HG03575 (cell line): Measurements from ENCODE around the gene ST6GALNAC3.
"Not testable (repeated sequence)": the region's sequence is repeated elsewhere in the genome, so short reads cannot be mapped to it uniquely, and the experiment has no call there.

Experiments used
- ATAC-seq: cut with Tn5 transposase; IDR thresholded peaks from one replicate; pipeline ENCODE4 v1.9.1; 2021; ENCODE audit not compliant: unreplicated experiment, insufficient number of reproducible peaks, low FRiP score; ENCODE audit errors: extremely low read depth

Gene ST6GALNAC3

DNA sequence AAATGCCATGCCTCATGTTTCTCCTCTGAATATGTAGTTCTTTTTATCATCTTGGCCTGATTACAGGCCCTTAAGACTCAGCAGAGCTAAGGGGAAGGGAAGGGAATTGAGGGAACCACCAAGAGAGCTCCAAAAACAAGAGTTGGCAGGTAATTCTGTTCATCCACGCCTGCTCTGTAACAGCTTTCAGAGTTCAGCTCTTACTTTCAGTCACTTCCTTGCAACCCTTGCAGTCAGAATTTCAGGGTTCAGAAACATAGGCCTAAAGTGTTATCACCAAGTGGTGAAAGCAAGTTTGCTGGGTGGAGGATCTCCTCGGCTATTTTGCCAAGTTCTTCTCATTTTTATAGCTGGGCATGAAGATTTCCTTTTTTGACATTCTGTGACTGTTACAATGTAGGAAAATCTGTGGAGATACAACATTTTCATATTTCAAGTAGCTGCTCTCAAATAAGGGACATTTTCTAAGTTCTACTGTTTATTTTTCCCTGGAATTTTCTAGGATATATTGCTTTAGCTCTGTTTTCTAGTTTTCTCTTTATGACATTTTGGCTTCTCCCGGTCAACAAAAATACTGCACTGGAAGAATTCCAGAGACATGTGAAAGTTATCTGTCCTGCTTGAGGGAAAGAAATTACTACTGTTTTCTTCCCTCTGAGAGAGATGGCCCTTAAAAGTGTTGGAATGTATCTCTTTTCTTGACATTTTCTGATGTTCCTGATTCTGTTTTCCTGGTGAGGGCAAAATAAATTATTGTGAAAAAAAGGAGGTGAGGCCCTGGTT is 540.9 kb downstream of the ST6GALNAC3 start:
- ATAC-seq = no peak

DNA sequence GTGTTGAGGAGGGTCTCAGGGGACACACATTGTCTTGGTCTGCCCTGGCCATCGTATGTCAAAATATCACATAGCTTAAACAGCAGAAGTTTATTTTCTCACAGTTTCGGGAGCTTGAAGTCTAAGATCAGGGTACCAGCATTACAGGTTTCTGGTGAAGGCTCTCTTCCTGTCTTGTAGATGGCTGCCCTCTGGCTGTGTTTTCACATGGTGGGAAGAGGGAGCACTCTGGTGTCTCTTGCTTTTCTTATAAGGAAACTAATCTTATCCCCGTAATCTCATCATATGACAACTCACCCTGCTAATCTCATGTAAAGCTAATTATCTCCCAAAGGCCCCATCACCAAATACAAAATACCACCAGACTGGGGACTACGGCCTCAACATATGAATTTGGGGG is 545.8 kb downstream of the ST6GALNAC3 start:
- no peak for ATAC-seq

DNA sequence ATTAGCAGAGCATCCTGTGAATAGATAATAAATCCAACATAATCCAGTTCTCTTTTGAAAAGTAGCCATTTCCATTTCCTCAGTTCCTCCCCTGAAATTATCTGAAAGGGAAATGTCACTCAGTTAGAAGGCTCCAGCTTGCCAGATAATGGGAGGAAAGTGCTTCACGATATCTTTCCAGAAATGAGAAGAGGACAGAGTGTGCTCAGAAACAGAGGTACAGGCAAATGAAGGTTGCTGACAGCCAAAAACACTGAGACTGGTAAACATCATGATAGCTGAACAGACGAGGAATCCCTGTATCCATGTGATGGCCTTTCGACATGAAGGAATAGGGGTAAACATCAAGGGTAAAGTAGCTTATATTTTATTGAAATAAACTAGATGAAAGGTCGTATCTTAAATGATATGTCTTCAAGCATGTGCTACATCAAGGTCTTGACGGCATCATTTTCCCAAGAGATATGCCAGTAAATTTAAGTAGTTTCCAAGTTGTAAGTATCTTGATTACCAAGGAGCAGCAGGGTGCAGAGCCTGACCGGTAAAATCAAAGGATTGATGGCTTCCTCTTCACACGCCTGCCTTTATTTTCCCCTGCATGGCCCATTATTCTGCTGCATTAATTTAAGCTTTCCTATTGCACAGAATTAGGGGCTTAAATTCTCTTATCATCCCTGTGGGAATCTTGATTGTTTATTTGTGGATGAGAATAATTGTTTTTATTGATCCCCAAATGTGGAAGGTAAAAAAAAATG is 548.4 kb downstream of the ST6GALNAC3 start:
- ATAC-seq = no peak

DNA sequence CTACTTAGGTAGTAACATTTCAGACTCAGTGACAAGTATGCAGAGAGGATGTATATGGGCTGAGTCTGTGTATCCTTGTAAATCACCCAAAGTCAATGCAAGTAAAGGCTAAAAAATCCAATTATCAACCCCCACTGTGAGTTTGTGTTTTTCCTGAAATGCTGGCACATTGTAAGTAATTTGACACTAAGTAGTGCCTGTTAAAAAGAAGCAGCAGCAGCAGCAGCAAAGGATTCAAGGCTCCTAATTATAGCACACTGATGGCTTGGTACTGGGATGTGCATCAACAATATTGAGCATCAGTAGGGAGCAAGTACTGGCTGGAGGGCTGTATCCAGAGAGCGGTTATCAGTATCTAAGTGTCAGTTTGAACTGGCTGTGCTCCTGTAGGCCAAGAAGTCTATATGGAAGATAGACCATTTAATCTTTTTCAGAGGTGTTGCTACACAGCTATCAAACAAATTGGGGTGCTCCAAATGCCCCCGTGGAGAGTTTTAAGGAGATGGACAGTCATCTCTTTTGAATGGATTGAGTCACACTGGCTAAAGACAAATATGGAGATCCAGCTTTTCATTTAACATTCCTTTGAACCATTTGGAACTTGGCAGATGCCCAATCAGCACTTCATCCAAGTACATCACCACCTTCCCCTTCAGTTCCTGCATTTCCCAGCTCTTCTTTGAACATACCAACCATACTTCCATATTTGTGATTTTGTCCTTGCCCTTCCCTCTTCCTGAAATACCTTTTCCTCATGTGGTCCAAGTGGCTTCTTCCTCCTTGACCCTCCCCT is 551.5 kb downstream of the ST6GALNAC3 start:
- no peak for ATAC-seq

DNA sequence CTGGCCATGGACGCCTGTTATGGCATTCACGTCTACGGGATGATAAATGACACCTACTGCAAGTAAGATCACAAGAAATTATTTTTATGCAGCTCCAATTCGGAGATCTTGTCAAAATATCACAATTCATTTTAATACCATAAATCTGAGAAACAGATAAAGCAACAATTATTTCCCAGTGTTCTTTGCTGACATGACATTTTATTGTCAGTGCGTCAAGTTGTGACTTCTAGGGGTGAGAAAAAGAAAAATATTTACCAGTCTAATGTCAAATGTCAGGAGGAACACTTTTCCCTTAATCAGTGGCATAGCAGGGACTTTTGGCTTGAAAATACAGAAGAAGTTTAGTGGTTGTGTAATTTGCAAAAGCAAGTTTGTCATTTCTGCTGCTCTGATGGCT is 553.0 kb downstream of the ST6GALNAC3 start:
- no peak for ATAC-seq

DNA sequence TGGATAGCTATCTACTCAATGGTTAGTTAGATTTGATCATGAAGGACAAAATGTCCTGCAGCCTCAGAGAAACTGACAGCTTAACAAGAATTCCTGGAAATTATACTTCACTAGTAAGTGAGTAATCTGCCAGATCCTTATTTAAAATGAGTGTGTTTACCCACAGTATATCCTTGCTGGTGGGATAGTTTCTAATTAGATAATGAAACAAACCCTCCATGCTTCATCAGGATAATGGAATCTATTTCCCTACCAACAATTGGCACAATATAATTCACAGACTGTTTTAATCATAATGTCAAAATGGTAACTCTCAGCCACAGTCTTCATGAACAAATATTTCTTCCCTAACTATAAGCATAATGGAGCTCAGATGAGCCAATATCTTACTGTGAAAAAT is 553.4 kb downstream of the ST6GALNAC3 start:
- ATAC-seq = no peak

DNA sequence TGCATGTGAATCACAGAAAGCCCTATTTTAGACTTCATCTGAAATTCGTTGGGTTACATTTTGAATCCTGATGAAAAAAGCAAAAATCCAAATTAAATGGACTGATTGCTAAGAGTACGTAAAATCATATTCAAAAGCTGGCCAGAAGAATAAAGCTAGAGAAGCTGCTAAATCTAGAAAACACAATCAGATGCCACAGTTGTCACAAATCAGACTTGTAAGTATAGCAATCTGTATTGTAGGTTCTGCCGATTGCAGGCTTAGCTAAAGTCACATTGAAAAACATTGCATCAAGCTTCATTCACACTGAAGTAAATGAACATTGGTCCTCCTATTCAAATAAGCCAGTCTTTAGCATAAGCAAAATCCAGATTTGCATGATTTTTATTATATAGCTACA is 557.6 kb downstream of the ST6GALNAC3 start:
- no peak for ATAC-seq

DNA sequence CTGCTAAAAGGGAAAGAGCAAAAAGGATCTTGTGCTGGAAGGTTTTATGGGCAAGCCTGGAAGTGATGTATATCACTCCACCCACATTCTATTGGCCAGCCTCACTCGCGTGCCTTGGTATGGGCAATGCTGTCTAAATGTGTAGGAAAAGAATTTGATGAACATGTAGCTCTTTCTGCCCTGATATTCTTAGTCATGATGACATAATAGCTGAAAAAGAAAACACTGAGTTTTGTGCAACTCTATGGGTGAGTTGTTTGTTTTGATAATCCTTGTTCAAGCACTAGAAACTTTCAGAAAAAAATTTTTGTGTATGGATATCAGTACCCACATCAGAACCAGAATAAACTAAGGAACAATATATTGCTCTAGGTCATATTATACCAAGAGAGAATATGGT is 561.2 kb downstream of the ST6GALNAC3 start:
- no peak for ATAC-seq

DNA sequence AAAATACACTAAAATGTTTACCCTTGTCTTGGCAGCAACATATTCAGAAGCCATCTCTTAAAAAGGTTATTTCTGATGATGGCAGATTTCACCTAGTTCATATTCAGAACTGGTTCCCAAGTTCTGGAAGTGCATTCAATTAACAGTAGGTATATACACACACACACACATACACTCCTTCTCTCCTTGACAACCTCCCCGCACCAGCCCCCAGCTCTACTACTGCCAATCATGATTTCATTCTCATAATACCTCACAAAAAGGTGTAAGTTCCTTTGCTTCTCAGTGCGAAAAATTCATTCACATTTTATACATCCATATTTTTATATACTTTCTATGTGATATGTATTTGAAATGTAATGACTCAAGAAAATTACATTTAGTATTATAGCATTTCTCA is 564.6 kb downstream of the ST6GALNAC3 start:
- no peak for ATAC-seq

DNA sequence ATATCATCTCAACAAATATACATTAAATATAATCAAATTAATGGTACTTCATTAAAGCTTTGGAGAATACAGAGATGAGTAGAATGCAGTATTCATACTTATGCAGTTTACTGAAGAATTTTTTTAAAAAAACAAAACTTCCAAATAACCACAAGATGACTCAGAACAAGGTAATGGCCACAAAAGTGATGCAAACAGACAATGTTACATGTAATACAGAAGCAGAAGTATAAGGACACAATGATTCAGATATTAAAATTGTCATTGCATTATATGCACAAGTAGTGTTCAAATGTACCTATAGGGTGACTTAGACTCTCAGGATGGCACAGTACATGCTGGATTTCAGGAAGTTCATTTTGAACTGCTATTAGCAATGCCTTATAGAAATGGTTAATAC is 565.5 kb downstream of the ST6GALNAC3 start:
- ATAC-seq = no peak

DNA sequence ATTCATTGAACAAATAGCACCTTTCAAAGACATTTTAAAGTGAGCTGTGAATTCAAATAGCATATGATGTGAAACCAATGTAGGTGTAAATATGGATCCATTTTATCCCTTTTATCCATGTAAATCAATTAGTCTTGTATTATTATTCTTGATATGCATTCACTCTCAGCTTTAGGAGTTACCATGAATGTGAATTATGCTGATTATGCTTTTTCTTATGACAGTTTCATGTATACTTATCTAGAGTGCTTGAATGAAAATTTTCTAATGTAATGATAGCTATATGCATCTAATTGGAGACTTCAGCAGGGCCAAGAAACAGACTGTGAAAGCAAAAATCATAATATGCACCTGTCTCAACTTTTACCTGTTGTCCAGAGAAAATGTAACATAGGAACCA is 566.2 kb downstream of the ST6GALNAC3 start:
- ATAC-seq = no peak

DNA sequence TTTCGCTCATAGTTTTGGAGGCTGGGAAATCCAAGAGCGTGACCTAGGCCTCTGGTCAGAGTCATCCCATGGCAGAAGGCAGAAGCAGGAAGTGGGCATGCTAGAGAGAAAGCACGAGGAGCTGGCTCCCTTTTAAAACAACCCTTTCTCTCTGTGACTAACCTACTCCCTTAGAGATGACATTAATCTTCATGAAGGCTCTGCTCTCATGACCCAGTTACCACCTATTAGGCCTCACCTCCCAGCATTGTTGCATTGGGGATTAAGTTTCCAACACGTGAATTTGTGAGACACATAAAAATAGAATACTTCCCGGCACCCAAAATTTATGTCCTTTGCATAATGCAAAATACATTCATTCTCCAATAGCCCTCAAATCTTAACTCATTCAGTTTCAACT is 569.6 kb downstream of the ST6GALNAC3 start:
- ATAC-seq = no peak

DNA sequence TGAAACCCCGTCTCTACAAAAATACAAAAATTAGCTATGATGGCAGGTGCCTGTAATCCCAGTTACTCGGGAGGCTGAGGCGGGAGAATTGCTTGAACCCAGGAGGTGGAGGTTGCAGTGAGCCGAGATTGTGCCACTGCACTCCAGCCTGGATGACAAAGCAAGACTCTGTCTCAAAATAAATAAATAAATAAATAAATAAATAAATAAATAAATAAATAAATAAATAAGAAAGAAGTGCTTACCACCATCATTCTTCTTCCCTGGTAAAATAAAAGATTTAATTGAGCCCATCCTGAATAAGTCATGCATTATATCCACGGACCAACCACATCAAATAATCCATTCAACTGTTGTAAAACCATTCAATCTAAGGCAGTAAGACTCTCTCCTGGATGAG is 578.3 kb downstream of the ST6GALNAC3 start:
- not testable (repeated sequence) for ATAC-seq

DNA sequence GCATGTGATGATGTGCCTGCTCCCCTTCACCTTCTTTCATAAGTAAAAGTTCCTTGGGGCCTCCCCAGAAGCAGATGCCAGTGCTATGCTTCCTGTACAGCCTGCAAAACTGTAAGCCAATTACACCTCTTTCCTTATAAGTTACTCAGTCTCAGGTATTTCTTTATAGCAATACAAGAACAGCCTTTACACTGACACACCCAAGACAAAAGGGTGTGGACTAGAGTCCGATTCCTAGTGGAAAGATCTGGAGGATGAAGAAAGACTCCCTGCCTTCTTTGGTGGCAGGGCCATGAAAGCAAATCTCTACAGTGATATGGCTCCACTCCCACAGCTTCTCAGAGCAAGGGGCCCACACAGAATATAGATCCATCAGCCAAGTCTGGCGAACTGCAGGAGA is 583.1 kb downstream of the ST6GALNAC3 start:
- ATAC-seq = no peak

DNA sequence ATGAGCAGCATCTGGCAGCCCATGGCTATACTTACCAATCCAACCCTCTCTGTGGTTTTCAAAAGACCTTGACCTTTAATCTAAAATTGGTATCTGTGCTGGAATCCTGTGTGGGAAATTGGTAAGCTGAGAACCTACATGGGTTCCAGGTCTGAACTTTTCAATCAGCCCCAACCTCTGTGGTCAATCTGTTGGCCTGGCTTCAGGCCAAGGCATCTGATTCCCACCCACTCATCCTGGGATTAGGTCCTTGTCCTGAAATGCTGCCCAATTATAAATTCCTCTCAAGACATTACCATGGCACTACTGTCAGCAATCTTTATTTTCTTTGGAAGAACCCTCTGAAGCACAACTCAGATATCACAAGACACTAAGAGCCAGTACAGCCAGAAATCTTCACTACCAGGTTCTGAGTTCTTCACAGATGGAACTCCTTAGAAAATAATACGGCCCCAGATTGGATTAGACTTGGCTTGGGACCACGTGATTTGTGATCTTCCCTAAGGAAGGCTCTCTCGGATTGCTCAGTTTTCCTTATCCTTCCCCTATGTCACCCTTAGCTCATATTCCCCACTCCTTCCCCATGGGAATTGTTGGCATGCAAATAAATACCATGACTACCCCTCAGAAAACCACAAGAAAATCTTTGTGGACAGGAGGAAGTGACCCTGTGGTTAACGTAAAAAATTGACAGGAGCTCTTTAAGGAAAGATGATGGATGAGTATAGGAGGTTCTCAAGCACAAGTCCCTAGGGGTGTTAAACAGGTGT is 584.8 kb downstream of the ST6GALNAC3 start:
- ATAC-seq = no peak

DNA sequence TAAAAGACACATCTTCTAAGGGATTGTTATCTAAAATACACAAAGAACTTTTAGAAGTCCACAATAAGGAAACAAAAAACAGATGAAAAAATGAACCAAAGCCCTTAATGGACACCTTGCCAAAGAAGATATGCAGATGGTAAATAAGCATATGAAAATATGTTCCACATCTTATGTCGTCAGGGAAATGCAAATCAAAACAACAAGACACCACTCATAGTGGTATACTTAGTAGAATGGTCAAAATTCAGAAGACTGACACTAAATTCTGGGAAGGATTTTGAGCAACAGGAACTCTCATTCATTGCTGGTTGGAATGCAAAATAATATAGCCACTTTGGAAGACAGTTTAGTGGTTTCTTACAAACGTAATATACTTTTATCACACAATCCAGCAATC is 587.0 kb downstream of the ST6GALNAC3 start:
- ATAC-seq = no peak

DNA sequence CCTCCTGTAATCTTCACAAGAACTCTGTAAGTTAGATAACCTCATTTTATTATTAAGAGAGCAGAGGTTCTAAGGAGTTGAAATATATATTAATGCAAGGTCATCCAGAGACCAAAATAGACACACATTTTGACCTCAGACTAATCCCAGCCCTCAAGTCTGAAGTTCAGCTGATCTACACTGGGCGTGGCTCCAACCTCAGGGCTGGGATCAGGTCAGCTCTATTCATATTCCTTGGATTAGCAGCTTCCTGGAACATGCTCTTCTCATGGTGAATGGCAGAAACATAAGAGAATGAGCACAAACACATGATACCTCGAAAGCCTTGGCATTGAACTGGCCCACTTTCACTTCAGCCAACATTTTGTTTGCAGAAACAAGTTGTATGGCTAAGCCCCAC is 592.0 kb downstream of the ST6GALNAC3 start:
- no peak for ATAC-seq

DNA sequence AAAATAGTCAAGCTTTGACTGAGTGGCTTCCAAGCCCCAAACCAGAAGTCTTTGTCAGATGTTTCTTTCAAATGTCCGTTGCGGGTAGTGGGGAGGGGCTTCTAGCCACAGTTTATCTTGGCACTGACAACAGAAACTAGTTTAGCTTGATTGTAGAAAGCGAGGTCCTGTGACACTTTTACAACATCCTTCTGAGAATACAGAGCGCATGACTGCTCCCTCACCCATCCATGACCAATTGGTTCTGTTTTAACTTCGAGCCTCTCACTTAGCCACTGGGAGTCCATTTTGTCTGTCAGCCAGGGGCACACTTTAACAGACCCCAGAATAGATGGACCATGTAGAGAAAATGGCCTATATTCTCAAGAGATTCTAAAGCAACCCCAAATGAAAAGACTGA is 593.5 kb downstream of the ST6GALNAC3 start:
- ATAC-seq = no peak

DNA sequence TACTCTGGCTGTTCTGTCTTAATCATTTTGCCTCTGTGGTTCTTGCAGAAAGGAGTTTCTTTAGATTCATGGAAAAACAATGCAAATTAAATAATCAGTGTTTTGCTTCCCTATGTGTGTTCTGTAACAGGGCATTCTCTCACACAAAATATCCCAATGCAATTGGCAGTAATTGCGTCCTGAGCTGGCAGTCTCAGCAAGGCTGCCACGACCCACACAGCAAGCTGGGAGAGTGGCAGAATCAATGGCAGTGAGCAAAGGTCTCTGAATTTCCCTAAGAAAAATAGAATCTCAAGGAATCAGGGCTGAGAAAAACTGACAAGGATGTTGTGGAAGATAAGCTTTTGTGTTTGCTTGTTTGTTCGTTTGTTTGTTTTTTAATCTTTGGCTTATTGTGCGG is 594.6 kb downstream of the ST6GALNAC3 start:
- no peak for ATAC-seq
